ENCODE measurements around the gene ADIG. TPM values are rescaled to one million over a fixed set of nuclear protein-coding genes. Genes with fewer than 3 reads are reported as not detected.

The ADIG gene
- total RNA-seq, 1 donor from 2014 or later = not detected

DNA sequence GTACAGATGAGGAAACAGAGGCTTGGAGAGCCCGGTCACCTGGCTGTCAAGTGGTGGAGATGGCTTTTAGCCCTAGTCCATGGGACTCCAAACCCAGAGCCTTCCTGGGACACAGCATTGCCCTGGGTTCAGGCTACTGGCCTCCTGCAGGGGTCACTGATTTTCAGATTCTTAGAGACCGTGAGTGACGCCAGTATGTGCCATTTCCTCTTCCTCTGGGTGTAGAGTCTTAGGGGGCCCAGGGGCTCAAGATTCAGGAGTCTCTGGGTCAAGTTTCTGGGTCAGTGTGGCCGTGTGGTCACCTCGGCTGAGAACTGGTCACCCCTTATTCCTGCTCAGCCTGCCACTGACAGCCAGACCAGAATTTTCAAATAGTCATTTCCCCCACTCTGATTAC is 21.2 kb downstream of the ADIG start:
- DNase-seq = no peak

DNA sequence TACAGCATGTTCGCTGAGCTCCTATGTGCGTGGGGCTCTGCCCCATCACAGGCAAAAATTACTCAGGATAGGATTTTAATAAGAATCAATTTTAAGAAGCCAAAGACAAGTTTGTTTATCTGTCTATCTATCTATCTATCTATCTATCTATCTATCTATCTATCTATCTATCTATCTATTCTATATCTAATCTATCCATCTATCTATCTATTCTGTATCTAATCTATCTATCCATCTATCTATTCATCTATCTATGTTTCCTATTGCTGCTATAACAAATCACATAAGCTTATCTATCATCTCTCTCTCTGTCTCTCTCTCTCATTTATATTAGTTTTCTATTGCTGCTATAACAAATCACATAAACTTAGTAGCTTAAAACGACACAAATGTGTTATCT is 22.3 kb downstream of the ADIG start:
- no peak for DNase-seq

GRCh38 chr20:38604873-38605303 is 23.9 kb downstream of the ADIG start:
- no peak for DNase-seq

DNA sequence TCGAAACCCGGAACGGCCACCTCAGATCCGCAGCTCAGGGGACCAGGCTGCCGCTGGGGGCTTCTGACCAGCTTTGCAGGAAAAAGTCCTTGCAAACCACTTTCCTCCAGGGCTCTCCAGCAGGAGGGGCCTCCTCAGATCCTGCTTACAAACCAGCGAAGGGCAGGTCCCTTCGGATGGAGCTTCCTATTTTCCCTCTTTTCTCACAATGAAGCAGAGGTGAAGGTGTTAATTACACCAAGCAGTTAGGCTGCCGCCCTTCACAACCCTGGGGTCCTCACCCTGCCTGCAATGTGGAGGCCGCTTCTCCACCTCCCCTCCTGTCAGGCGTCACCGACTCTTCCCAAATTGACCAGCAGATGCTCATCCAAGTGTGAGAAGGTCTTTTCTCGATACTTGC is 26.4 kb downstream of the ADIG start:
- DNase-seq = no peak

GRCh38 chr20:38608188-38608587 is 27.2 kb downstream of the ADIG start:
- DNase-seq = no peak

DNA sequence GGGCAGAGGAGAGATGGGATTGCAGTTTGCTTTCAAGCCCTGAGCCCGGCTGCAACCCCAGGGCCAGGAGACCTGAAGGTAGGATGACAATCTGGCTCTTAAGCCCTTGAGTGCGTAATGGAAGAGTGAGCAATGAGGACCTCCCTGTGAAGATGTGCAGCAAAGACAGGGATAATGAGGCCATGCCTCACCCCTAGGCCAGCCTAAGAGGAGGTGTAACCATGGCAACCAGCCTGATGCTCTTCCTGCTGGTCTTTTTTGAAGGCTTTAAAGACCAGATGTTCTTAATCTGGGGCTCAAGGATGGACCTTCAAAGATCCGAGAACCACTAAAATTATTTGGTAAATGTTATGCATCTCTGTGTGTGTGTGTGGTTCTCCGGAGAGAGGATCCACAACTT is 28.8 kb downstream of the ADIG start:
- no peak for DNase-seq

DNA sequence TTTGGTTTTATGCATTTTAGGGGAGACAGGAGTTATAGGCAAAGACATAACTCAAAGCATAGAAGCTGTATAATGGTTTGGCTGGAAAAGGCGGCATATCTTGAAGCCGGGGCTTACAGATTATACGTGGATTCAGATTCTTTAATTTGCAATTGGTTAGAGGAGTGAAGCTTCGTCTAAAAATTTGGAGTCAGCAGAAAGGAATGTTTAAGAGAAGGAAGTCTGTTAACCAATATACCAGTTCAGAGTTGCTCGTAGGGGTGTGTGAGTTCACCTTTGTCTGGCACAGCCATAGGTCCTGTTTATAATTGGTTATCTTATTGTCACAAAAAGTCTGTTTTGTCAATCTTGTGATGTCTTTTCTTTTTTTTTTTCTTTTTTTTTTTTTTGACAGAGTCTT is 29.5 kb downstream of the ADIG start:
- no peak for DNase-seq

- no peak for DNase-seq
These were observed 31.9 kb downstream of the ADIG start for GRCh38 chr20:38612751-38613515.

DNA sequence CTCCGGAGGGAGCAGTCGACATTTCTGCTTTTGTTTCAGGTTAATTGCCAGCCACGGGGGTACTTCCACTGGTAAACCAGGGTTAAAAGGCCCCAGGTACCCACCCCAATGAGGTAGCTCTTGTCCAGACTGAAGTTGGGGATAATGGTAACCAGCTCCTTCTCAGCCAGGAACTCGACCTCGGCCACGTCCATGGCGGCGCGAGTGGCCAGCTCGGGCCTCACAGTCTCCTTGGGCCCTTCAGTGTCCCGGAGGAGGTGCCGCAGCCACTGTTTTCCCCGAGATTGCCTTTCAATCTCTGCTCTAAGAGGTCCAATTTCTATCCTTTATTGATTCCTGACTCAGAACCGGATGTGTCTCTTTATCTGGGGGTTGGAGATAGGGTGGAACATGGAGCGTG is 34.3 kb downstream of the ADIG start:
- no peak for DNase-seq

GRCh38 chr20:38616457-38616856 is 35.5 kb downstream of the ADIG start:
- no peak for DNase-seq

GRCh38 chr20:38617011-38617829 is 36.2 kb downstream of the ADIG start:
- no peak for DNase-seq

DNA sequence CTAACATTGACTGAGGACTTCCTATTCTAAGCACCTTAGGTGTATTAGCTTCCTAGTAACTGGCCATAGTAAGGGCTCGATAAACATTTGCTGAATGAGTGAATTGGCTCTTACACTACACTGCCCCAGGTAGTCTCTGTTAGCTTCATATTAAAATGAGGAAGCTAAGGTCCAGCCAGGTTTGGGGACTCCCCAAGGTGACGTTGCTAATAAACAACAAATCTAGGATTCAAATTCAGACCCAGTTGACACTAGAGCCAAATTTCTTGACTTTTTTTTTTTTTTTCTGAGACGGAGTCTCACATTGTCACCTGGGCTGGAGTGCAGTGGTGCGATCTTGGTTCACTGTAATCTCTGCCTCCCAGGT is 36.8 kb downstream of the ADIG start:
- no peak for DNase-seq

DNA sequence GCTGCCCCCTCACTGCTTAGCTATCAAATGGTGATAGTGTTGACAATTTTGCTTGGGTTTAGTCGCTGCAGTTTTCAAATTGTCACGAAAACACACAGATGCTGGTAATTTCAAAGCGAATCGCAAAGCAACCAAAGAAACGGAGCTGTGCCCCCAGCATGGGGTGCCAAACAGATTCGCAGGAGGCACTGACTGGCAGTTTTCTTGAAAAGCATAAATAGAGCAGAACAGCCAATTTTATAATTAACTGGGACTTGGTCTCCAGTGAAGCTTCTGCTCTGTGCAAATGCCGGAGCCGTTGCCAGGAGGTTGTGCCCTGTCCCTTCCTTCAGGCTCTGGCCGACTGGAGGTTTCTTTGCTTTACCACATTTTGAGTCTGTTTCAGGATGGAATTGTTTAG is 39.4 kb downstream of the ADIG start:
- no peak for DNase-seq

DNA sequence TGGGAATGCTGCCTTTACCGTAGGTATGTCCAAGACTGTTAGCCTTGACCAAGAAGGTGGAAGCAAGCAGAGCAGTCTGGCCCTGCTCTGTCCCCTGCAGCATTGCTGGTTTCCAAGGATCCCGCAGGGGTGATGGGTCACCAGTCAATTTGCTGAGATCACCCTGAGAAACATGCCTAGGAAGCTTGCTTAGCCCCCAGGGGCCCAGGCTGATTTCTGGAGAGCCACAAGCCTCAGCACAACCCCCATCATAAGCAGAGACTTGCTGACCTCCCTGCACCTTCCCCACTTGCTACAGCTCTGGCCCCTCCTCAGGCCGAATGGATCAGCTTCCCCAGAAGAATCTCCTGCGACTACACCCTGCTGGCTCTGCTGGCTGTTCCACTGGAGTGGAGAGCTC is 42.1 kb downstream of the ADIG start:
- no peak for DNase-seq

- DNase-seq = no peak
These were observed 43.1 kb downstream of the ADIG start for GRCh38 chr20:38624084-38624483.

DNA sequence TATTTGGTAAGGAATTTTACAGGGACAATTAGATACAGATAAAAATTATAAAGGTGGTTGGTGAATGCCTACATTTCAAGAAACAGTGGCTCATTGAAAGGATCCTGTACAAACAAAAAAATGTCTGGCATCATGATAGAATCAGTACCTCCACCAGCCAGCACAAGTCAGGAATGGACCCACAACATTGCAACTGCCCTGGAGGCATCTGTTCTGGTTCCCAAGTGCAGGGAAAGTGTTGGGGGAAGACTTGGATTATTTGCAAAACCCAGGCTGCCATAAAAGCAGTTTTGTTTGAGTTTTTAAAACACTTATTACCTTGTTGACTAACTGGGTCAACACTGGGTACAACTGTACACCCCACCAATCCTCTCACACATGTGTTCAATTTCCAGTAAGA is 44.9 kb downstream of the ADIG start:
- no peak for DNase-seq

GRCh38 chr20:38626921-38627659 is 46.1 kb downstream of the ADIG start:
- DNase-seq = no peak

GRCh38 chr20:38628580-38629470 is 47.8 kb downstream of the ADIG start:
- DNase-seq = no peak

DNA sequence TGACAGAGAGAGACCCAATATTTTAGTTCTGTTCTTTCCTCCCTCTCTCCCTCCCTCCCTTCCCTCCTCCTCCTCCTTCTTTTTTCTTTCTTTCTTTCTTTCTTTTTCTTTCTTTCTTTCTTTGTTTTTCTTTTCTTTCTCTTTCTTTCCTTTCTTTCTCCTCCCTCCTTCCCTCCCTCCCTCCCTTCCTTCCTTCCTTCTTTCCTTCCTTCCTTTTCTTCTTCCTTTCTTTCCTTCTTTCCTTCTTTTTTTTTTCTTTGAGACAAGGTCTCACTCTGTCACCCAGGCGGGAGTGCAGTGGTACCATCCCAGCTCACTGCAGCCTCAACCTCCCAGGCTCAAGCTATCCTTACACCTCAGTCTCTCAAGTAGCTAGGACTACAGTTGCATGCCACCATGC is 49.0 kb downstream of the ADIG start:
- DNase-seq = no peak

GRCh38 chr20:38630727-38631126 is 49.7 kb downstream of the ADIG start:
- DNase-seq = no peak

DNA sequence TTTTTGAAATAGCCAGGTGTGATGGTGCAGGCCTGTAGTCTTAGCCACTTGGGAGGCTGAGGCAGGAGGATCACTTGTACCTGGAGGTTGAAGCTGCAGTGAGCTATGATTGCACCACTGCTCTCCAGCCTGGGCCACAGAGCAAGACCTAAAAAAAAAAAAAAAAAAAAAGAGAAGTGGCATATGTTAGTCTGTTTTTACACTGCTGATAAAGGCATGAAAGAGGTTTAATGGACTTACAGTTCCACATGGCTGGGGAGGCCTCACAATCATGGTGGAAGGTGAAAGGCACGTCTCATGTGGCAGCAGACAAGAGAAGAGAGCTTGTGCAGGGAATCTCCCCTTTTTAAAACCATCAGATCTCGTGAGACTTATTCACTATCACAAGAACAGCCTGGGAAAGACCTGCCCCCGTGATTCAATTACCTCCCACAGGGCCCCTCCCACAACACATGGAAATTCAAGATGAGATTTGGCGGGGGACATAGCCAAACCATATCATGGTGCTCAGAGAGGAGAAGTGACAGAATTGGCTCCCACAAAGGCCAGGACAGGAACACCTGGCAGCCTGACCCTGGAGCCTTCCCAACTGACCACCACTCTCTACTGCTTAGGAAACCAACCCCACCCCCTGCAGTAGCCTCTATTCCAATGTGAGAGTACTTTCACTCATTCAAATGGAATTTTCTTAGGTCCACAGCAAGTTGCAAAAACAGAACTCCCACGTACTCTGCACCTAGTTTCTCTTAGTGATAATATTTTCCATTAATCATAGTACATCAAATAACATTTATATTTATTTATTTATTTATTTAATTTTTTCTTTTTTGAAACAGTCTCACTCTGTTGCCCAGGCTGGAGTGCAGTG is 50.4 kb downstream of the ADIG start:
- no peak for DNase-seq

Data from tongue (tissue), 2 donors.